HS-5 (cell line): ENCODE measurements around the gene SLC26A6.
A peak's percentile ranks its signal among the peaks of the same experiment; 100 is the strongest.

Source experiments
- DNase-seq: peaks from one replicate; pipeline ENCODE4 v3.0.0-alpha.2; 2012; ENCODE audit warnings: low read depth

SLC26A6 gene

GRCh38 chr3:48661501-48662144 lies 26.4 kb upstream of the SLC26A6 start:
- no peak for DNase-seq

- no peak for DNase-seq
Measured at GRCh38 chr3:48660800-48661400, 25.6 kb upstream of the SLC26A6 start.

- DNase-seq, result no peak
Measured at GRCh38 chr3:48656841-48657281, 21.6 kb upstream of the SLC26A6 start.

- no peak for DNase-seq
Measured at GRCh38 chr3:48656061-48656840, 21.0 kb upstream of the SLC26A6 start.

GRCh38 chr3:48655606-48656005 lies 20.3 kb upstream of the SLC26A6 start:
- no peak for DNase-seq

GRCh38 chr3:48655063-48655462 lies 19.8 kb upstream of the SLC26A6 start:
- DNase-seq, result no peak

GRCh38 chr3:48652923-48653715 lies 17.9 kb upstream of the SLC26A6 start:
- DNase-seq, result no peak

GRCh38 chr3:48651771-48652170 lies 16.5 kb upstream of the SLC26A6 start:
- DNase-seq, result no peak

GRCh38 chr3:48650723-48651122 lies 15.5 kb upstream of the SLC26A6 start:
- DNase-seq, result no peak

- no peak for DNase-seq
Measured at GRCh38 chr3:48648188-48648850, 13.1 kb upstream of the SLC26A6 start.

GRCh38 chr3:48647714-48648113 lies 12.5 kb upstream of the SLC26A6 start:
- DNase-seq, result no peak

- no peak for DNase-seq
Measured at GRCh38 chr3:48644898-48645760, 9.9 kb upstream of the SLC26A6 start.

- DNase-seq, result no peak
Measured at GRCh38 chr3:48642605-48643004, 7.3 kb upstream of the SLC26A6 start.

GRCh38 chr3:48641396-48641795 lies 6.1 kb upstream of the SLC26A6 start:
- no peak for DNase-seq

GRCh38 chr3:48639944-48640606 lies 4.8 kb upstream of the SLC26A6 start:
- no peak for DNase-seq

GRCh38 chr3:48637305-48637704 lies 2.0 kb upstream of the SLC26A6 start:
- DNase-seq, result no peak

GRCh38 chr3:48636149-48636655 lies 941 bp upstream of the SLC26A6 start:
- no peak for DNase-seq

GRCh38 chr3:48634661-48635221 lies 520 bp downstream of the SLC26A6 start:
- peak; percentile 28 for DNase-seq

GRCh38 chr3:48633743-48634142 lies 1.5 kb downstream of the SLC26A6 start:
- no peak for DNase-seq

- no peak for DNase-seq
Measured at GRCh38 chr3:48633256-48633655, 2.0 kb downstream of the SLC26A6 start.
